Measurements from ENCODE around the gene ORM1. TPM values are rescaled to one million over a fixed set of nuclear protein-coding genes. Genes with fewer than 3 reads are reported as not detected.

ORM1 gene
- total and polyA plus RNA-seq, 8 donors, result 3.0 to 87.0 (median 5.9) TPM

DNA sequence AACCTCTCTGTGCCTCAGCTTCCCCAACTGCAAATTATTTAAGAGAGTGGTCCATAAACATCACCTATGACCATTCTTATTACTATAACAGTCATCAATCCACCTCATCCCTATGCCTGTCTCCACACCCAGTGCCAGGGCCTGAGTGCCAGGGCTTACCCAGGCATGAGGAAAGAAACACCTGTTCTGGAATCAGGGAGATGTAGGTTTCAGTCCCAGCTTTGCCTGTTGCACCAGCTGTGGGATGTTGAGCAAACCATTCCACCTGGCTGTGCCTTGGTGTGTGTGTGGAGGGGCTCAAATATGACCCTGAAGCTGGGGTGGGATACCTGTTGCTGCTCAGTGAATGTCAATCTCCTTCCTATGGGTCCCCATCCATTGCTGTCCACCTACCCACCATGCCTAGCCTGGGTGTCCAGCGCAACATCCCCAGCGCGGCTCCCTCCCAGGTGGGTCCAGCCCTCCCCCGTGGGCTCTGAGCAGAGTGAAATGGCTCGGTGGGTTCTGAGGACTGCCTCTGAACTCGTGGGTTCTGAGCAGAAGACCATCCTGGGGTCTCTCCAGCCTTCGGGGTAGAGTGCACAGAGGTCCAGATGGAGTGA, 48.5 kb downstream of the ORM1 start:
- ATAC-seq (no peak), DNase-seq (no peak)
- H3K27me3 ChIP-seq, result no peaks in the 10 kb centered on the region
- intact Hi-C loops (cut with DNase I), result no loop called here
- H3K36me3 ChIP-seq, result peaks cover 0 to 51% of the 10 kb centered on the region in 2 donors
- no peaks in the 10 kb centered on the region for H3K9me3 ChIP-seq
- peaks cover 17 to 95% of the 10 kb centered on the region in 2 donors for H3K4me1 ChIP-seq
- TF ChIP-seq, protein P1, sequence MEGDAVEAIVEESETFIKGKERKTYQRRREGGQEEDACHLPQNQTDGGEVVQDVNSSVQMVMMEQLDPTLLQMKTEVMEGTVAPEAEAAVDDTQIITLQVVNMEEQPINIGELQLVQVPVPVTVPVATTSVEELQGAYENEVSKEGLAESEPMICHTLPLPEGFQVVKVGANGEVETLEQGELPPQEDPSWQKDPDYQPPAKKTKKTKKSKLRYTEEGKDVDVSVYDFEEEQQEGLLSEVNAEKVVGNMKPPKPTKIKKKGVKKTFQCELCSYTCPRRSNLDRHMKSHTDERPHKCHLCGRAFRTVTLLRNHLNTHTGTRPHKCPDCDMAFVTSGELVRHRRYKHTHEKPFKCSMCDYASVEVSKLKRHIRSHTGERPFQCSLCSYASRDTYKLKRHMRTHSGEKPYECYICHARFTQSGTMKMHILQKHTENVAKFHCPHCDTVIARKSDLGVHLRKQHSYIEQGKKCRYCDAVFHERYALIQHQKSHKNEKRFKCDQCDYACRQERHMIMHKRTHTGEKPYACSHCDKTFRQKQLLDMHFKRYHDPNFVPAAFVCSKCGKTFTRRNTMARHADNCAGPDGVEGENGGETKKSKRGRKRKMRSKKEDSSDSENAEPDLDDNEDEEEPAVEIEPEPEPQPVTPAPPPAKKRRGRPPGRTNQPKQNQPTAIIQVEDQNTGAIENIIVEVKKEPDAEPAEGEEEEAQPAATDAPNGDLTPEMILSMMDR (IDR thresholded peaks at IDR 0.05), result no peak
- peak overlapping the region; percentile 41 to 93 for H3K27ac ChIP-seq
- H3K4me3 ChIP-seq, result peak overlapping the region in 1 of 2 donors; percentile 16

DNA sequence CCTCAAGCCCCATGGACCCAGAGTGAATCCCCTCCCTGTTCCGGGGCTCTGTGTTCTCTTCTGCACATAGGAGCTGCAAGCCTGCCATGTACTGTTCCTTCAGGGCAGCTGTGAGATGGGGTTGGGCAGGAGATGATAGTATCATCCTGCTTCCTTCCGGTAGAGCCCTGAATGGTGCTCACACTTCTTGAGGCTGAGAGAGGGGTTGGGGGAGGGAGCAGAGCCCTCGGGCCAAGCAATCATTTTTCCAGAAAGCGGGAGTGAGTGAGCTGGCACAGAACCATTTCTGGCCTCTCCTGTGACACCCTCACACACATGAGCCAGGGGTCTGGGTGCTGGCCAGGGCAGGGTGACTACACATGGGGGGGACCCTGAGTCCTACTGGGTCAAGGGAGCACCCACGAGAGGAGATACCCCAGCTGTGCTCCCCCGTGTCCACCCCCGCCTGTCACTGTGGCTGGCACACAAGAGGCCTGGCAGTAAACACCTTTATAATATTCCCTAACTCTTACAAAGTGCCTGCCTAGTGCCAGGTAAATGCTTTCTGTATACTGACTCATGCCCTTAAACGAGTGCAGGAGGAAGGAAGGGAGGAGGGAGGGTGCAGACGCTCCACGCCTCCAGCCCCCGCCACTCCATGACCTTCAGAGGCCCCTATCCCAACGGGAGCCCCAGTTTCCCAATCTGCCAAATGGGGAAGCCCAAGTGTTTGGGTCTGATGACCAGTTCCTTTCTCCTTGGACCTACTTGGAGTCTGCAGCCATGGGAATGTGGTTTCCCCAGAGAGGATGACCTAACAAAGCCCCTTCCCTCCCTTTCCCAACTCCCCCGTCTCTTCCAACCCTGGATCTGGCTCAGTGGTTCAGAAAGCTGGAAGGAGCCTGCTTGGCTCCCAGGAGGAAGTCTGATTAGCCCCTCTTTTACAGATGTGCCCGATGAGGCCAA, 49.3 kb downstream of the ORM1 start:
- TF ChIP-seq, protein P1 (IDR thresholded peaks at IDR 0.05), result no peak
- peaks cover 10 to 93% of the 10 kb centered on the region in 2 donors for H3K4me1 ChIP-seq
- peak overlapping the region; percentile 41 to 93 for H3K27ac ChIP-seq
- H3K4me3 ChIP-seq, result peak overlapping the region in 1 of 2 donors; percentile 16
- intact Hi-C loops (cut with DNase I), result no loop called here
- H3K9me3 ChIP-seq, result no peaks in the 10 kb centered on the region
- no peaks in the 10 kb centered on the region for H3K27me3 ChIP-seq
- DNase-seq (peak in 2 of 4 donors; percentile 75 to 84), ATAC-seq (peak; percentile 76)
- peaks cover 0 to 56% of the 10 kb centered on the region in 2 donors for H3K36me3 ChIP-seq

DNA sequence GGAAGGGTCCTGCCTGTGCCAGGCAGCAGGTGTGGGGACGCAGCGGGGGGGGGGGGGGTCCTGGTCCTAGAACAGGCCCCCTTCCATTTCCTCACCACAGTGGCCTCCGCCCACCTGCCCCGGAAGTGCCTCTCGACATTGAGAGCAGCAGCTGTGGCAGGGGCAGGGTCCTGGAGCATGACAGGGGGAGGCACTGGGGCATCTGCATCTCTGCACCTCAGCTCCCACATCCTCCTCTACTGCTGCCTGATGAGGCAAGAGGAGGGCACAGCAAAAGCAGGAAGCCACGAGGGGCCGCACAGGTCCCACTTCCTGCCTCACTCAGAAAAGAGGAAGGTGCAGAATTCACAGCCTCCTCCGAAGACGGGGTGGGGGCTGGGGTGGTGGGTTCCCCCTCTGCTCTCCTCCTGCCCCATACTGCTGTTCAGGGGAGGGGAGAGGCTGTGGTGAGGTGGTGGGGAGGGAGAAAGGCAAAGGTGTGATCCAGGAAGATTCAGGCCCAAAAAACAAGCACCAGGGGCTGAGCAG, 50.1 kb downstream of the ORM1 start:
- peaks cover 0 to 56% of the 10 kb centered on the region in 2 donors for H3K36me3 ChIP-seq
- ATAC-seq, result peak; percentile 73

DNA sequence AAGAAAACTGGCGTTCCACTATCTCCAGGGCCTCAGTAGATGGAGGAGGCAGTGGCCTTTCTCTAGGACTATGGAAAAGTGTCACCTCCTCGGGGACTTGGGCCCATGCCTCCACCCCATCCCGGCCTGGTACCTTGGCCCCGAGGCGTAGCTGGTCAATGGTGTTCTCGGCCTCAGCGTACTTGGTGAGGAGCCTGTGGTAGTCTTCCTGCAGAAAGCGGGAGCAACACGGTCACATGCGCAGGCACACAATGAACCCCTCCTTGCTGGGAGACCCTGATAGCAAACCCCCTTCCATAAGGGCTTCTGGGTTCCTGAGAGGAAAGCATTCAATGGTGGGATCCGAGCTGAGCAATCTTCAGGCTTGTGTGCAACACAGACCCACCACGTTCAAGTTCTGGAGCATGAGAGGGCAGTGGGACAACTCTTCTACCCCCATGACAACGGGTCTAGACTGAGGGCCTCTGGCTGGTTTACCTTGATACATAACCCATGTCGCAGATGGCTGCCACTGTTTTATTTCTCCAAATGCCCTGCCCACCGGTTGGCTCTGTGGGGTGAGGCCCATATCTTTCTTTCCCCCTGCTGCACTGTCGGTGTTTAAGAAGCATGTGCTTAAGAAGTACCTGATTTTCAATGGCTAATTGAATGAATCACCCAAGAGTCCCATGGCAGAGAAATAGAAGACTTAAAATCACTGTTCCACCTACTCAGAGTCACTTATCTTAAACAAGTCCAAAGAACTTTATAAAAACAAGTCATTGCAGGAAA, 51.2 kb downstream of the ORM1 start:
- intact Hi-C loops (cut with DNase I), result no loop called here
- TF ChIP-seq, protein P1 (IDR thresholded peaks at IDR 0.05), result no peak
- ATAC-seq, result no peak
- no peak overlapping the region for H3K4me3 ChIP-seq
- peak in 1 of 4 donors; percentile 25 for DNase-seq
- no peaks in the 10 kb centered on the region for H3K9me3 ChIP-seq
- peaks cover 0 to 60% of the 10 kb centered on the region in 2 donors for H3K36me3 ChIP-seq
- no peaks in the 10 kb centered on the region for H3K27me3 ChIP-seq
- H3K4me1 ChIP-seq, result peaks cover 7 to 93% of the 10 kb centered on the region in 2 donors
- peak overlapping the region in 1 of 2 donors; percentile 93 for H3K27ac ChIP-seq

More for the DNA sequence above, 50.1 kb downstream of the ORM1 start:
- H3K4me1 ChIP-seq, result peaks cover 7 to 92% of the 10 kb centered on the region in 2 donors
- peak overlapping the region; percentile 41 to 93 for H3K27ac ChIP-seq
- no peaks in the 10 kb centered on the region for H3K27me3 ChIP-seq
- DNase-seq, result peak in 2 of 4 donors; percentile 87 to 93
- peak overlapping the region in 1 of 2 donors; percentile 16 for H3K4me3 ChIP-seq
- no peaks in the 10 kb centered on the region for H3K9me3 ChIP-seq
- intact Hi-C loops (cut with DNase I), result no loop called here
- TF ChIP-seq, protein P1 (IDR thresholded peaks at IDR 0.05), result no peak

Data from left lung (tissue), 10 donors.